Parathyroid adenoma (tissue), 2 donors: Measurements from ENCODE around the gene ADAMTS7.
A peak's percentile ranks its signal among the peaks of the same experiment; 100 is the strongest.

Experiments used
- H2AFZ ChIP-seq: fragments of 300-600 bp; sonication (generic); one replicate; pipeline ENCODE4 v1.7.0; 2017; ENCODE audit warnings: antibody characterized with exemption, mild to moderate bottlenecking
- H3K27ac ChIP-seq: fragments of 300-600 bp; sonication (generic); one replicate; pipeline ENCODE4 v1.7.0; 2017
- H3K27me3 ChIP-seq: fragments of 300-600 bp; sonication (generic); one replicate; pipeline ENCODE4 v1.7.0; 2017; ENCODE audit warnings: low read length; ENCODE audit not compliant: control insufficient read depth, insufficient read depth
- H3K36me3 ChIP-seq: fragments of 300-600 bp; sonication (generic); one replicate; pipeline ENCODE4 v1.7.0; 2017; ENCODE audit warnings: low read length; ENCODE audit not compliant: control insufficient read depth, insufficient read depth
- H3K4me1 ChIP-seq: fragments of 300-600 bp; sonication (generic); one replicate; pipeline ENCODE4 v1.7.0; 2017; ENCODE audit warnings: control low read depth
- H3K4me2 ChIP-seq: fragments of 300-600 bp; sonication (generic); one replicate; pipeline ENCODE4 v1.7.0; 2017; ENCODE audit warnings: low read length
- H3K4me3 ChIP-seq: fragments of 300-600 bp; sonication (generic); one replicate; pipeline ENCODE4 v1.7.0; 2017; ENCODE audit warnings: low read depth, low read length
- H3K79me2 ChIP-seq: fragments of 300-600 bp; sonication (generic); one replicate; pipeline ENCODE4 v1.7.0; 2017; ENCODE audit warnings: control low read depth
- H3K9ac ChIP-seq: fragments of 300-600 bp; sonication (generic); one replicate; pipeline ENCODE4 v1.7.0; 2017; ENCODE audit warnings: mild to moderate bottlenecking
- H3K9me3 ChIP-seq: fragments of 300-600 bp; sonication (generic); one replicate; pipeline ENCODE4 v1.7.0; 2017; ENCODE audit warnings: low read length; ENCODE audit not compliant: control insufficient read depth
- CTCF ChIP-seq: fragments of 300-600 bp; sonication (generic); IDR thresholded peaks from one replicate; pipeline ENCODE4 v1.7.0; 2017; ENCODE audit warnings: antibody characterized with exemption, mild to moderate bottlenecking
- donor health status: primary hyperparathyroidism.

Gene ADAMTS7

GRCh38 chr15:78711638-78712037, 99.6 kb downstream of the ADAMTS7 start:
- H3K4me3 ChIP-seq = no peak overlapping the region
- no peaks in the 10 kb centered on the region for H3K4me1 ChIP-seq
- no peak overlapping the region for H3K27ac ChIP-seq
- no peaks in the 10 kb centered on the region for H3K79me2 ChIP-seq
- TF ChIP-seq CTCF = no peak
- no peak overlapping the region for H3K4me2 ChIP-seq
- H3K9me3 ChIP-seq = no peaks in the 10 kb centered on the region
- H3K36me3 ChIP-seq = no peaks in the 10 kb centered on the region
- H2AFZ ChIP-seq = no peak overlapping the region
- H3K9ac ChIP-seq = no peak overlapping the region
- no peaks in the 10 kb centered on the region for H3K27me3 ChIP-seq

GRCh38 chr15:78709263-78709882, 101.9 kb downstream of the ADAMTS7 start:
- no peaks in the 10 kb centered on the region for H3K4me1 ChIP-seq
- no peak overlapping the region for H3K4me3 ChIP-seq
- peak; percentile 80 for TF ChIP-seq CTCF
- no peak overlapping the region for H2AFZ ChIP-seq
- H3K4me2 ChIP-seq = no peak overlapping the region
- H3K27me3 ChIP-seq = no peaks in the 10 kb centered on the region
- H3K79me2 ChIP-seq = no peaks in the 10 kb centered on the region
- no peaks in the 10 kb centered on the region for H3K36me3 ChIP-seq
- H3K9ac ChIP-seq = no peak overlapping the region
- H3K27ac ChIP-seq = no peak overlapping the region
- no peaks in the 10 kb centered on the region for H3K9me3 ChIP-seq
